ENCODE data around the gene PRPS1. TPM values are rescaled to one million over a fixed set of nuclear protein-coding genes. Genes with fewer than 3 reads are reported as not detected.

The PRPS1 gene
- total RNA-seq, 1 experiment from 2014 or later = 90.5 TPM

DNA sequence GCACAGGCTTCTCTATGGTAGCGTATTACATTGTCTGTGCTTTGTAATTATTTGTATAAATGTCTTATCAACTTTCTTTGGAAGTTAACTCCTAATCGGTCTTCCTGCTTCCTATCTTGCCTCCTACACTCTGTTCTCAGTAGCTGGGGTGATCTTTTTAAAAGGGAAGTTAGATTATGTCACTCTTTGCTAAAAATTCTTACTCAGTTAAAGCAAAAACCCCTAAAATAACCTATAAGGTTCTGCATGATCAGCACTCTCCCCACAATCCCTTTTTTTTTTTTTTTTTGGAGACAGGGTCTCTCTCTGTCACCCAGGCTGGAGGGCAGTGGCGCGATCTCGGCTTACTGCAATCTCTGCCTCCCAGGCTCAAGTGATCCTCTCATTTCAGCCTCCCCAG, 2.6 kb upstream of the PRPS1 start:
- Histone ChIP-seq H4K91ac (ENCODE audit: insufficient read length, low read depth, low read length) (no peak overlapping the region), H2BK15ac (ENCODE audit: low read depth, low read length) (no peak overlapping the region), H3K4ac (ENCODE audit: low read depth, low read length) (no peak overlapping the region), H2AFZ (ENCODE audit: low read length) (no peak overlapping the region), H3K4me1 (ENCODE audit: insufficient read depth, low read length) (no peaks in the 10 kb centered on the region; the same call in 1 of the 2 replicates), H3K14ac (ENCODE audit: insufficient read depth, low read length) (no peak overlapping the region), H3K18ac (ENCODE audit: insufficient read length, low read depth, low read length) (no peak overlapping the region), H3K9ac (ENCODE audit: extremely low read depth, insufficient read length, low read length) (no peak overlapping the region), H2BK120ac (ENCODE audit: low read depth, low read length, poor library complexity, severe bottlenecking) (no peak overlapping the region), H4K8ac (replicated peaks; ENCODE audit: insufficient read length, low read depth, low read length) (no peak overlapping the region), H3K79me1 (ENCODE audit: insufficient read depth, low read depth, low read length, poor library complexity, severe bottlenecking) (no peaks in the 10 kb centered on the region), H2BK12ac (ENCODE audit: insufficient read length, low read depth, low read length) (no peak overlapping the region), H3K23ac (ENCODE audit: insufficient read length, low read depth, low read length) (no peak overlapping the region), H3K4me2 (ENCODE audit: insufficient read depth, insufficient read length, low read length) (no peak overlapping the region), H3K27ac (ENCODE audit: insufficient read length, low read depth, low read length) (no peak overlapping the region), H2BK5ac (ENCODE audit: insufficient read length, low read length) (no peak overlapping the region), H4K20me1 (ENCODE audit: control insufficient read depth, insufficient read depth, insufficient read length) (no peaks in the 10 kb centered on the region), H3K79me2 (ENCODE audit: insufficient read depth, low read length) (peaks cover 21% of the 10 kb centered on the region; the same call in 1 of the 2 replicates), H3K23me2 (ENCODE audit: insufficient read length, low read depth, low read length, poor library complexity, severe bottlenecking) (peaks cover 5% of the 10 kb centered on the region), H4K5ac (ENCODE audit: insufficient read length, low read depth, low read length) (no peak overlapping the region), H2AK5ac (ENCODE audit: insufficient read length, low read length) (no peak overlapping the region), H2BK20ac (ENCODE audit: low read depth, low read length, poor library complexity, severe bottlenecking) (no peak overlapping the region), H3K9me3 (ENCODE audit: control insufficient read depth, low read depth, low read length) (no peaks in the 10 kb centered on the region), H3T11ph (ENCODE audit: low read length) (no peak overlapping the region), H3K27me3 (ENCODE audit: insufficient read depth, low read length) (no peaks in the 10 kb centered on the region), H3K56ac (ENCODE audit: insufficient read length, low read depth, low read length) (no peak overlapping the region)
- peaks cover 3 to 5% (median 3%) of the 10 kb centered on the region in 3 experiments; a peak in 5 of 7 replicates for H3K36me3 Mint-ChIP-seq (ENCODE audit: insufficient read depth in 1 of 3, low read depth in 3 of 3)
- TF ChIP-seq, protein P1, sequence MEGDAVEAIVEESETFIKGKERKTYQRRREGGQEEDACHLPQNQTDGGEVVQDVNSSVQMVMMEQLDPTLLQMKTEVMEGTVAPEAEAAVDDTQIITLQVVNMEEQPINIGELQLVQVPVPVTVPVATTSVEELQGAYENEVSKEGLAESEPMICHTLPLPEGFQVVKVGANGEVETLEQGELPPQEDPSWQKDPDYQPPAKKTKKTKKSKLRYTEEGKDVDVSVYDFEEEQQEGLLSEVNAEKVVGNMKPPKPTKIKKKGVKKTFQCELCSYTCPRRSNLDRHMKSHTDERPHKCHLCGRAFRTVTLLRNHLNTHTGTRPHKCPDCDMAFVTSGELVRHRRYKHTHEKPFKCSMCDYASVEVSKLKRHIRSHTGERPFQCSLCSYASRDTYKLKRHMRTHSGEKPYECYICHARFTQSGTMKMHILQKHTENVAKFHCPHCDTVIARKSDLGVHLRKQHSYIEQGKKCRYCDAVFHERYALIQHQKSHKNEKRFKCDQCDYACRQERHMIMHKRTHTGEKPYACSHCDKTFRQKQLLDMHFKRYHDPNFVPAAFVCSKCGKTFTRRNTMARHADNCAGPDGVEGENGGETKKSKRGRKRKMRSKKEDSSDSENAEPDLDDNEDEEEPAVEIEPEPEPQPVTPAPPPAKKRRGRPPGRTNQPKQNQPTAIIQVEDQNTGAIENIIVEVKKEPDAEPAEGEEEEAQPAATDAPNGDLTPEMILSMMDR (conservative IDR thresholded peaks at IDR 0.05) = no peak
- H3K9me3 Mint-ChIP-seq = peaks cover 8 to 55% of the 10 kb centered on the region in 2 experiments
- no peak overlapping the region; a peak in 1 of 5 replicates for H3K4me3 Mint-ChIP-seq
- WGBS (ENCODE audit: extremely low coverage, insufficient read length, low lambda C conversion rate) = no CpG with 5 or more reads among the region's 5 CpGs
- H3K4me1 Mint-ChIP-seq = peaks cover 15% of the 10 kb centered on the region in 2 experiments
- peaks cover 1% of the 10 kb centered on the region; the same call in 1 of the 2 replicates for H3K27me3 Mint-ChIP-seq (ENCODE audit: low read depth)
- H3K27ac Mint-ChIP-seq = no peak overlapping the region
- DNase-seq = no peak

All from H9 (cell line).